Gastrocnemius medialis (tissue), 4 donors: ENCODE measurements around the gene HMGB2. TPM values are rescaled to one million over a fixed set of nuclear protein-coding genes. Genes with fewer than 3 reads are reported as not detected.

Experiments used
- ATAC-seq, 2 donors: fragments of 150-250 bp; one replicate each; pipeline ENCODE4 v1.9.1; 2016
- DNase-seq, 2 donors: peaks; one replicate each; pipeline ENCODE4 v3.0.0-alpha.2; 2019
- H3K27ac ChIP-seq, 4 donors: fragments of 200-600 bp; sonication (generic); 1 replicate in 1 of 4; 2 replicates in 3 of 4; pipeline ENCODE4 v1.5.1; 2016 to 2018; ENCODE audit warnings: mild to moderate bottlenecking in 2 of 4, moderate library complexity in 1 of 4
- H3K27me3 ChIP-seq, 3 donors: fragments of 200-600 bp; sonication (generic) in 2 of 3; 1 replicate in 1 of 3; 2 replicates in 2 of 3; pipeline versions ENCODE4 v1.5.1 to v1.6.0; 2016 to 2019; ENCODE audit warnings: mild to moderate bottlenecking in 1 of 3, moderate library complexity in 1 of 3
- H3K36me3 ChIP-seq, 2 donors: fragments of 200-600 bp; sonication (generic) in 1 of 2; one replicate each; pipeline ENCODE4 v1.5.1; 2017 to 2018
- H3K4me1 ChIP-seq, 2 donors: fragments of 200-600 bp; sonication (generic) in 1 of 2; one replicate each; pipeline ENCODE4 v1.5.1; 2016 to 2017; ENCODE audit warnings: mild to moderate bottlenecking in 2 of 2
- H3K4me3 ChIP-seq, 4 donors: fragments of 200-600 bp; sonication (generic) in 3 of 4; 1 replicate in 1 of 4; 2 replicates in 3 of 4; pipeline ENCODE4 v1.5.1; 2016 to 2019; ENCODE audit warnings: mild to moderate bottlenecking in 2 of 4
- H3K9me3 ChIP-seq, 3 donors: fragments of 200-600 bp; sonication (generic) in 2 of 3; 1 replicate in 1 of 3; 2 replicates in 2 of 3; pipeline ENCODE4 v1.5.1; 2016 to 2019
- CTCF ChIP-seq, 5 experiments: fragments of 450-650 bp in 3 of 5; fragments of 200-600 bp in 2 of 5; sonication (generic) in 2 of 5; IDR thresholded peaks in 4 of 5; conservative IDR thresholded peaks in 1 of 5; 1 replicate in 4 of 5; 2 replicates in 1 of 5; pipeline ENCODE4 v1.5.1; 2016 to 2019; ENCODE audit warnings: antibody characterized with exemption in 5 of 5, mild to moderate bottlenecking in 3 of 5, moderate library complexity in 3 of 5
- POLR2A ChIP-seq, 2 donors: fragments of 450-650 bp; IDR thresholded peaks; one replicate each; pipeline ENCODE4 v1.6.1; 2017; ENCODE audit warnings: antibody characterized with exemption in 2 of 2, mild to moderate bottlenecking in 2 of 2, moderate library complexity in 2 of 2
- in situ Hi-C, 4 donors: fragments of 200-750 bp; cut with MboI; loops; one replicate each; pipeline versions ENCODE4 v1.15.0 to v1.8.0; 2017; ENCODE audit warnings: low sequenced_read_pairs in 4 of 4
- intact Hi-C: fragments of 100-400 bp; cut with DNase I; formaldehyde crosslinking; loops from one replicate; pipeline ENCODE4 v1.15.1; 2023; ENCODE audit warnings: low total_unique reads
- total RNA-seq, 4 donors: library from RNA; depleted of rRNA; stranded (reverse); fragments of >200 nt; gene quantifications; one replicate each; pipeline versions ENCODE4 v1.1.0 to v1.2.3, GENCODE V29; 2016

Gene HMGB2
- total RNA-seq, 4 donors from 2014 or later: 4.1 to 61.6 (median 21.2) TPM

- DNase-seq: no peak
- ATAC-seq: peak; percentile 73 to 80
- TF ChIP-seq POLR2A (IDR thresholded peaks at IDR 0.05) (no peak), CTCF (IDR thresholded peaks at IDR 0.05 in 4 of 5, conservative IDR thresholded peaks at IDR 0.05 in 1 of 5) (peak in 4 of 5 experiments; percentile 37 to 60 (median 48))
- Histone ChIP-seq H3K4me3 (no peak overlapping the region), H3K9me3 (no peaks in the 10 kb centered on the region), H3K27ac (no peak overlapping the region), H3K36me3 (no peaks in the 10 kb centered on the region), H3K27me3 (no peaks in the 10 kb centered on the region), H3K4me1 (peaks cover 6 to 10% of the 10 kb centered on the region in 2 donors)
- intact Hi-C loops (loop anchor here (1.0 to 5.0 kb wide), 2 partner anchors 99 to 174 kb away; no protein-coding TSS in a partner anchor), in situ Hi-C loops (loop anchor here in 2 of 4 donors (5.0 to 25.0 kb wide), 4 partner anchors 94 to 819 kb away; no protein-coding TSS in a partner anchor)
Measured at GRCh38 chr4:173318648-173319211, 15.4 kb downstream of the HMGB2 start.

GRCh38 chr4:173318240-173318639 lies 15.9 kb downstream of the HMGB2 start:
- Histone ChIP-seq H3K4me1 (peaks cover 6 to 10% of the 10 kb centered on the region in 2 donors), H3K4me3 (no peak overlapping the region), H3K36me3 (no peaks in the 10 kb centered on the region), H3K9me3 (no peaks in the 10 kb centered on the region), H3K27me3 (no peaks in the 10 kb centered on the region), H3K27ac (no peak overlapping the region)
- DNase-seq: no peak
- in situ Hi-C loops (loop anchor here in 2 of 4 donors (5.0 to 25.0 kb wide), 4 partner anchors 94 to 819 kb away; no protein-coding TSS in a partner anchor), intact Hi-C loops (loop anchor here (5.0 kb wide), 1 partner anchor 174 kb away; no protein-coding TSS in a partner anchor)
- no peak for ATAC-seq
- no peak for TF ChIP-seq POLR2A (IDR thresholded peaks at IDR 0.05)
- TF ChIP-seq CTCF (IDR thresholded peaks at IDR 0.05 in 4 of 5, conservative IDR thresholded peaks at IDR 0.05 in 1 of 5): no peak

GRCh38 chr4:173317004-173317403 lies 17.2 kb downstream of the HMGB2 start:
- DNase-seq: no peak
- no peaks in the 10 kb centered on the region for H3K9me3 ChIP-seq
- TF ChIP-seq POLR2A (IDR thresholded peaks at IDR 0.05): no peak
- no peak for TF ChIP-seq CTCF (IDR thresholded peaks at IDR 0.05 in 4 of 5, conservative IDR thresholded peaks at IDR 0.05 in 1 of 5)
- peaks cover 6 to 10% of the 10 kb centered on the region in 2 donors for H3K4me1 ChIP-seq
- no peak for ATAC-seq
- no peak overlapping the region for H3K27ac ChIP-seq
- intact Hi-C loops (loop anchor here (5.0 kb wide), 1 partner anchor 175 kb away; no protein-coding TSS in a partner anchor), in situ Hi-C loops (loop anchor here in 2 of 4 donors (5.0 to 25.0 kb wide), 4 partner anchors 95 to 820 kb away; no protein-coding TSS in a partner anchor)
- no peak overlapping the region for H3K4me3 ChIP-seq
- no peaks in the 10 kb centered on the region for H3K36me3 ChIP-seq
- H3K27me3 ChIP-seq: no peaks in the 10 kb centered on the region

GRCh38 chr4:173316060-173316459 lies 18.1 kb downstream of the HMGB2 start:
- no peaks in the 10 kb centered on the region for H3K27me3 ChIP-seq
- DNase-seq (no peak), ATAC-seq (no peak)
- TF ChIP-seq POLR2A (IDR thresholded peaks at IDR 0.05) (no peak), CTCF (IDR thresholded peaks at IDR 0.05 in 4 of 5, conservative IDR thresholded peaks at IDR 0.05 in 1 of 5) (no peak)
- no peaks in the 10 kb centered on the region for H3K9me3 ChIP-seq
- no peak overlapping the region for H3K27ac ChIP-seq
- in situ Hi-C loops: loop anchor here in 2 of 4 donors (5.0 to 25.0 kb wide), 4 partner anchors 96 to 821 kb away; no protein-coding TSS in a partner anchor
- intact Hi-C loops: loop anchor here (5.0 kb wide), 1 partner anchor 176 kb away; no protein-coding TSS in a partner anchor
- peaks cover 6 to 10% of the 10 kb centered on the region in 2 donors for H3K4me1 ChIP-seq
- no peak overlapping the region for H3K4me3 ChIP-seq
- H3K36me3 ChIP-seq: no peaks in the 10 kb centered on the region
